ENCODE measurements around the gene SLC38A4.

SLC38A4 gene

DNA sequence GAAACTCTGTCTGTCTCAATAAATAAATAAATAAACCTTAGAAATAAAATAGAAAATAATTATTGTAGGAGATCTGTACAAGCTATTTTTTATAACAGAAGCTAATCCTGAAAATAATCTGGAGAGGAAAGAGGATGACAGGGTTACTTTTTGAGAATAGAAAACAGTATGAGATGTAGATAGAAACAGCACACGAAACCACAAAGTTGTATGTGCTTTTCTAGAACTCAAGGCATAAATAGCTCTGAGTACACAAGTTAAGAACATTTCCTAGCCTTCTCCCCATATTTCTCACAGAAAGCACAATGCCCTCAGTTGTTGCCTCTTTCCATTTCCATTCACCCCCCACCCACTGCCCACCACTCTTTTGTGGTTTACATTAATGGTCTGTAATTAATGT, 35.7 kb downstream of the SLC38A4 start:
- H3K4me3 ChIP-seq: no peak overlapping the region
- no peak for DNase-seq (ENCODE audit: low read depth, low spot score)
- H3K36me3 ChIP-seq (ENCODE audit: insufficient read depth, low read length): no peaks in the 10 kb centered on the region
- H3K9me3 ChIP-seq (ENCODE audit: low read depth, low read length): no peaks in the 10 kb centered on the region
- H3K9ac ChIP-seq (ENCODE audit: insufficient read length): no peak overlapping the region
- no peak overlapping the region for H3K27ac ChIP-seq
- TF ChIP-seq FOXP2 (optimal IDR thresholded peaks at IDR 0.05; ENCODE audit: control extremely low read depth, extremely low read length, insufficient read depth) (no peak), EZH2 (IDR thresholded peaks at IDR 0.05) (no peak), POLR2AphosphoS5 (IDR thresholded peaks at IDR 0.05; ENCODE audit: borderline replicate concordance, low read depth, low read length) (no peak)

- DNase-seq (ENCODE audit: low read depth, low spot score): no peak
- Histone ChIP-seq H3K9me3 (ENCODE audit: low read depth, low read length) (no peaks in the 10 kb centered on the region), H3K27ac (no peak overlapping the region), H3K4me3 (no peak overlapping the region), H3K9ac (ENCODE audit: insufficient read length) (no peak overlapping the region), H3K36me3 (ENCODE audit: insufficient read depth, low read length) (no peaks in the 10 kb centered on the region)
- TF ChIP-seq EZH2 (IDR thresholded peaks at IDR 0.05) (no peak), FOXP2 (optimal IDR thresholded peaks at IDR 0.05; ENCODE audit: control extremely low read depth, extremely low read length, insufficient read depth) (no peak), POLR2AphosphoS5 (IDR thresholded peaks at IDR 0.05; ENCODE audit: borderline replicate concordance, low read depth, low read length) (no peak)
Observed at GRCh38 chr12:46788072-46788887, 37.5 kb downstream of the SLC38A4 start.

DNA sequence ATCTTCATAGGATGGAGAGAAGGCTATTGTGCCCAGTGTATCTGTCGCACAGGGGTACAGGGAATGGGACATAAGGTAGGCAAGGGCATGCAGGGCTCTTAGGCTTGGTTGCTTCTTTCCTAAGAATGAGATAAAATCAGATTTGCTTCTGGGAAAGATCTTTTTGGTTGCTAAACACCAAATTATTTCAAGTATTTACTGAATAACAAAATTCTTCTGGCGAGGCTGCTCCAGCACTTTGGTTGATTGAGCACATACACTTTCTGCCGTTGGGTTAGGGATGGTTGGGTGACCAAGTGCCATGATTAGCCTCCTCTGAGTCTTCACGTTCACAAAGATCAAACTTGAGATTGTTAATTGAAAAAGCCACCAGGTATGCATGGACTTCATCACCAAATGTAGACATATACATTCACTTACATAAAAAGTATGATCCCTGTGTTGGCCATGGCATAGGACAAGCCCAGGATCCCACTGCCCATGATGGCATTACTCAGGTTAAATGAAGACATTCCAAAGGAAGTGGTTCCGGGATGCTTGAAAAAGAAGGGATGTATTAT, 38.2 kb downstream of the SLC38A4 start:
- Histone ChIP-seq H3K36me3 (ENCODE audit: insufficient read depth, low read length) (no peaks in the 10 kb centered on the region), H3K4me3 (no peak overlapping the region), H3K9ac (ENCODE audit: insufficient read length) (no peak overlapping the region), H3K9me3 (ENCODE audit: low read depth, low read length) (no peaks in the 10 kb centered on the region), H3K27ac (no peak overlapping the region)
- TF ChIP-seq EZH2 (IDR thresholded peaks at IDR 0.05): no peak
- no peak for TF ChIP-seq FOXP2 (optimal IDR thresholded peaks at IDR 0.05; ENCODE audit: control extremely low read depth, extremely low read length, insufficient read depth)
- TF ChIP-seq POLR2AphosphoS5 (IDR thresholded peaks at IDR 0.05; ENCODE audit: borderline replicate concordance, low read depth, low read length): no peak
- no peak for DNase-seq (ENCODE audit: low read depth, low spot score)

DNA sequence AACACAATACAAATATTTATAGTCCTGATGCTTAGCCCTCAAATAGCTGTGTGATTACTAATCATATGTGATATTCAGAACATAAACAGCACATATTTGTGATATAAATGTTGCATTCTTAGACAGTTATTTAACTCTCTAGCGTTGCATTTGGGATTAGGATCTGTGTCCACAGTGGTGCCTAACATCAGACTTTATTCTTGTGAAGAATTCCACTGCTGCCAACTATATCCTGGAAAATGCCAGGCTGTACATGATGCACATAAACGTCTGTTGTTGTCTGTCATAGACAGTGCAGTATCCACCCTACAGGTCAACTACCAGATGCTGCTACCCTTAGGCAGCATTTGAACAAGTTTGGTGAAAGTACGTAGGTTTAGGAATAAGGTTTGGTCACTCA, 39.0 kb downstream of the SLC38A4 start:
- Histone ChIP-seq H3K9me3 (ENCODE audit: low read depth, low read length) (no peaks in the 10 kb centered on the region), H3K9ac (ENCODE audit: insufficient read length) (no peak overlapping the region), H3K4me3 (no peak overlapping the region), H3K27ac (no peak overlapping the region), H3K36me3 (ENCODE audit: insufficient read depth, low read length) (no peaks in the 10 kb centered on the region)
- TF ChIP-seq EZH2 (IDR thresholded peaks at IDR 0.05) (no peak), FOXP2 (optimal IDR thresholded peaks at IDR 0.05; ENCODE audit: control extremely low read depth, extremely low read length, insufficient read depth) (no peak), POLR2AphosphoS5 (IDR thresholded peaks at IDR 0.05; ENCODE audit: borderline replicate concordance, low read depth, low read length) (no peak)
- DNase-seq (ENCODE audit: low read depth, low spot score): no peak

GRCh38 chr12:46785382-46785781, 40.4 kb downstream of the SLC38A4 start:
- Histone ChIP-seq H3K4me3 (no peak overlapping the region), H3K9ac (ENCODE audit: insufficient read length) (no peak overlapping the region), H3K36me3 (ENCODE audit: insufficient read depth, low read length) (no peaks in the 10 kb centered on the region), H3K27ac (no peak overlapping the region), H3K9me3 (ENCODE audit: low read depth, low read length) (no peaks in the 10 kb centered on the region)
- DNase-seq (ENCODE audit: low read depth, low spot score): no peak
- TF ChIP-seq EZH2 (IDR thresholded peaks at IDR 0.05): no peak
- no peak for TF ChIP-seq FOXP2 (optimal IDR thresholded peaks at IDR 0.05; ENCODE audit: control extremely low read depth, extremely low read length, insufficient read depth)

DNA sequence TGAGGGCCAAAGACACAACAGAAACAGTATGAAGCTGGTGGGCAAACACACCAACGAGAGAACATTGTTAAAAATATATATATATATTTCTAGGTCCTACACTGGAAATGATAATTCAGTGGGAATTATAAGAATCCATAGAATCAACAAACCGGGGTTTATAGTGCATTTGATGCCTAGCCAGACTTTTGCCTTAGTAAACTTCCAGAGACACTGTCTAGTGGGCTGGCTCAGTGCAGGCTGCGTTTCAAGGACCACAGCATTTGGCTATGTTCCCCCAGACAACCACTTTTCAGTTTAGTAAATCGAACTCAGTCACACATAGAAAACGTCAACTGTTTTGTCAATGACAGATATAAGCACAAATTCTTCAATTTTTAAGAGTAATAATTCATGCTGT, 41.9 kb downstream of the SLC38A4 start:
- H3K36me3 ChIP-seq (ENCODE audit: insufficient read depth, low read length): no peaks in the 10 kb centered on the region
- no peak overlapping the region for H3K4me3 ChIP-seq
- H3K9me3 ChIP-seq (ENCODE audit: low read depth, low read length): no peaks in the 10 kb centered on the region
- DNase-seq (ENCODE audit: low read depth, low spot score): no peak
- TF ChIP-seq EZH2 (IDR thresholded peaks at IDR 0.05): no peak
- no peak for TF ChIP-seq FOXP2 (optimal IDR thresholded peaks at IDR 0.05; ENCODE audit: control extremely low read depth, extremely low read length, insufficient read depth)
- no peak for TF ChIP-seq POLR2AphosphoS5 (IDR thresholded peaks at IDR 0.05; ENCODE audit: borderline replicate concordance, low read depth, low read length)
- no peak overlapping the region for H3K27ac ChIP-seq
- no peak overlapping the region for H3K9ac ChIP-seq (ENCODE audit: insufficient read length)

DNA sequence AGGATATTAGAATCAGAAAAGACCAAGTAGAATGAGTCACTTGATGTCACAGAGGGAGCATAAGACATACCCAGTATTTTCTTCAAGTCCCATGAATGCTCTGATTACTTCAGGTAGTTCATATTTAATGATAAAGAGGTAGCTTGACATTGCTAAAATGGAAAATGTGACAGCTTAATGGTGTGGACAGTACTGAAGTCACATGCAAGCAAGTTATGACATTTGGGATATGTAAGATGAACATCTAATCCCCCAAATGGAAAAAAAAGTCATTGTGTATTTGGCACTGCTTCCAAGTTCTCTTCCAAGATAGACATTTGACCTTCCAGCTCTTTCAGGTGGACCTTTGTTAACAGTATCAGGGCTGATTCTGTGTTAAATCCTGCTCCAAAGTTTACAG, 45.9 kb downstream of the SLC38A4 start:
- no peak for DNase-seq (ENCODE audit: low read depth, low spot score)
- TF ChIP-seq FOXP2 (optimal IDR thresholded peaks at IDR 0.05; ENCODE audit: control extremely low read depth, extremely low read length, insufficient read depth) (no peak), EZH2 (IDR thresholded peaks at IDR 0.05) (no peak), POLR2AphosphoS5 (IDR thresholded peaks at IDR 0.05; ENCODE audit: borderline replicate concordance, low read depth, low read length) (no peak)
- Histone ChIP-seq H3K4me3 (no peak overlapping the region), H3K36me3 (ENCODE audit: insufficient read depth, low read length) (no peaks in the 10 kb centered on the region), H3K9me3 (ENCODE audit: low read depth, low read length) (no peaks in the 10 kb centered on the region), H3K9ac (ENCODE audit: insufficient read length) (no peak overlapping the region), H3K27ac (no peak overlapping the region)

- no peaks in the 10 kb centered on the region for H3K9me3 ChIP-seq (ENCODE audit: low read depth, low read length)
- TF ChIP-seq EZH2 (IDR thresholded peaks at IDR 0.05): no peak
- no peaks in the 10 kb centered on the region for H3K36me3 ChIP-seq (ENCODE audit: insufficient read depth, low read length)
- DNase-seq (ENCODE audit: low read depth, low spot score): no peak
- H3K27ac ChIP-seq: no peak overlapping the region
- H3K9ac ChIP-seq (ENCODE audit: insufficient read length): no peak overlapping the region
- no peak overlapping the region for H3K4me3 ChIP-seq
Observed at GRCh38 chr12:46779063-46779462, 46.7 kb downstream of the SLC38A4 start.

DNA sequence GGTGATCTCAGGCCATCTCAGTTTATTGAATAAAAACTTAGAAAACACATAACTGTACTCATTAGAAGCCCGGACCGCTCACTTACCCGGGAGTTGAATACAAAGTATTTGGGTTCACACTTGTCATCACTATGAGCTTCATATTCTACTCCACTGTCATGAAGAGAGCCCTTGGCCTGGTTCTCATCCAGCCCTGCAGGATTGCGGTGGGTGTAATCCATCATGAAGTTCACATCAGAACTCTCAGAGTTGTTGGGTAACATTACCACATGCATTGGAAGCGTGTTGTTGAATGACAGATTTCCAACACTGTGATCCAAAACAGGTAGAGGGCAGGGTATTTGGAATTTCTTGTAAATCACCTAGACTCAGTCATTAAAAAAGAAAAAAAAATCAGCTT, 47.4 kb downstream of the SLC38A4 start:
- TF ChIP-seq POLR2AphosphoS5 (IDR thresholded peaks at IDR 0.05; ENCODE audit: borderline replicate concordance, low read depth, low read length) (no peak), EZH2 (IDR thresholded peaks at IDR 0.05) (no peak), FOXP2 (optimal IDR thresholded peaks at IDR 0.05; ENCODE audit: control extremely low read depth, extremely low read length, insufficient read depth) (no peak)
- Histone ChIP-seq H3K27ac (no peak overlapping the region), H3K9me3 (ENCODE audit: low read depth, low read length) (no peaks in the 10 kb centered on the region), H3K4me3 (no peak overlapping the region), H3K9ac (ENCODE audit: insufficient read length) (no peak overlapping the region), H3K36me3 (ENCODE audit: insufficient read depth, low read length) (no peaks in the 10 kb centered on the region)
- DNase-seq (ENCODE audit: low read depth, low spot score): no peak

Data from SK-N-MC (cell line).